ENCODE measurements around the gene LRRK1. TPM values are rescaled to one million over a fixed set of nuclear protein-coding genes. Genes with fewer than 3 reads are reported as not detected.
A peak's percentile ranks its signal among the peaks of the same experiment; 100 is the strongest.

LRRK1 gene
- total RNA-seq, 1 donor from 2014 or later = 105 TPM

DNA sequence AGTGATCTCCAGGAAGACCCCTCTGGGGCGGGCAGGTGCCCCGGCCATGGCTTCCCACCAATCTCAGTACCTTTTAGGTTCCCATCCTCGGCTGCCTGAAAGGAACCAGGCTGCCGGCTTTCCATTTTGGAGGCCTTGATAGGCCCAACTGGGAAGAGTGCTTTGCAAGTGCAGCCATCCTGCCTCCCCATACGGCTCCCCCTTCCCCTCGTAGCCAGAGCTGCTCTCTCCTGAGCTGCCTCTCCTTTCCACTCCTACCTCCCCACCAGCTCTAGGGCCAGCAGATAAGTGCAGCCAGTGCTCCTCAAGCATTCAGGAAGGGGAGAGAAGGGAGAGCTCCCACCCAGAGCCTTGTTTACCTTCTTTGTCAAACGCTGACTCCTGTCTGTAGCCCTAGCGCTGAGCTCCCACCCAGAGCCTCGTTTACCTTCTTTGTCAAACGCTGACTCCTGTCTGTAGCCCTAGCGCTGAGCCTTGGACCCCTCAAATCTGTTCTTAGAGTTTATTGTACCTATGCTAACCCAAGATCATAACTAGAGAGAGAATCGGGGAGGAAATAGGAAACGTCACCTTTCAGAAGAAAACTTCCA, 133.0 kb downstream of the LRRK1 start:
- Histone ChIP-seq H3K4me3 (no peak overlapping the region), H3K4me1 (no peaks in the 10 kb centered on the region), H3K27ac (no peak overlapping the region), H3K36me3 (peaks cover 48 to 59% of the 10 kb centered on the region in 2 donors), H3K9me3 (no peaks in the 10 kb centered on the region), H3K27me3 (no peaks in the 10 kb centered on the region)
- no peak for DNase-seq (ENCODE audit: low spot score in 2 of 2)
- intact Hi-C loops (cut with DNase I) = loop anchor here (10.0 kb wide), 1 partner anchor 63 kb away; no protein-coding TSS in a partner anchor
- TF ChIP-seq, protein P1, sequence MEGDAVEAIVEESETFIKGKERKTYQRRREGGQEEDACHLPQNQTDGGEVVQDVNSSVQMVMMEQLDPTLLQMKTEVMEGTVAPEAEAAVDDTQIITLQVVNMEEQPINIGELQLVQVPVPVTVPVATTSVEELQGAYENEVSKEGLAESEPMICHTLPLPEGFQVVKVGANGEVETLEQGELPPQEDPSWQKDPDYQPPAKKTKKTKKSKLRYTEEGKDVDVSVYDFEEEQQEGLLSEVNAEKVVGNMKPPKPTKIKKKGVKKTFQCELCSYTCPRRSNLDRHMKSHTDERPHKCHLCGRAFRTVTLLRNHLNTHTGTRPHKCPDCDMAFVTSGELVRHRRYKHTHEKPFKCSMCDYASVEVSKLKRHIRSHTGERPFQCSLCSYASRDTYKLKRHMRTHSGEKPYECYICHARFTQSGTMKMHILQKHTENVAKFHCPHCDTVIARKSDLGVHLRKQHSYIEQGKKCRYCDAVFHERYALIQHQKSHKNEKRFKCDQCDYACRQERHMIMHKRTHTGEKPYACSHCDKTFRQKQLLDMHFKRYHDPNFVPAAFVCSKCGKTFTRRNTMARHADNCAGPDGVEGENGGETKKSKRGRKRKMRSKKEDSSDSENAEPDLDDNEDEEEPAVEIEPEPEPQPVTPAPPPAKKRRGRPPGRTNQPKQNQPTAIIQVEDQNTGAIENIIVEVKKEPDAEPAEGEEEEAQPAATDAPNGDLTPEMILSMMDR (IDR thresholded peaks at IDR 0.05) = no peak

DNA sequence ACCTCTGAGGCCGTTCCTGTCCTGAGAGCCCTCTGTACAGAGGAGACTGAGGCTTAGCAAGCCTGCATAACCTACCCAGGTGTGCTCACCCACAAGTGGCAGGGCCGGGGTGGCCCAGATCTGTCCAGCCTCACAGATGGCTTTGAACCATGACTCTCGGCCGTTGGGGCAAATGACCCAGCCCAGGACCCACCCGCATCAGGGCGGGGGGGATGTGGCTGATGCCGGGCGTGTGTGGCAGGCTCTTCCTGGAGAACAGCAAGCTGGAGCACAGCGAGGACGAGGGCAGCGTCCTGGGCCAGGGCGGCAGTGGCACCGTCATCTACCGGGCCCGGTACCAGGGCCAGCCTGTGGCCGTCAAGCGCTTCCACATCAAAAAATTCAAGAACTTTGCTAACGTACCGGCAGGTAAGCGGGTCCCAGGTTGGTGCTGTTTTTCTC, 133.5 kb downstream of the LRRK1 start:
- no peak overlapping the region for H3K27ac ChIP-seq
- H3K9me3 ChIP-seq = no peaks in the 10 kb centered on the region
- H3K4me3 ChIP-seq = no peak overlapping the region
- peak in 1 of 2 donors; percentile 43 for DNase-seq (ENCODE audit: low spot score in 2 of 2)
- peaks cover 48 to 64% of the 10 kb centered on the region in 2 donors for H3K36me3 ChIP-seq
- H3K4me1 ChIP-seq = no peaks in the 10 kb centered on the region
- no peaks in the 10 kb centered on the region for H3K27me3 ChIP-seq
- intact Hi-C loops (cut with DNase I) = loop anchor here (10.0 kb wide), 1 partner anchor 62 kb away; no protein-coding TSS in a partner anchor
- TF ChIP-seq, protein P1 (IDR thresholded peaks at IDR 0.05) = no peak

- H3K36me3 ChIP-seq = peaks cover 48 to 68% of the 10 kb centered on the region in 2 donors
- intact Hi-C loops (cut with DNase I) = loop anchor here (10.0 kb wide), 1 partner anchor 62 kb away; no protein-coding TSS in a partner anchor
- H3K27me3 ChIP-seq = no peaks in the 10 kb centered on the region
- DNase-seq (ENCODE audit: low spot score in 2 of 2) = peak in 1 of 2 donors; percentile 51
- no peak overlapping the region for H3K27ac ChIP-seq
- H3K4me3 ChIP-seq = no peak overlapping the region
- TF ChIP-seq, protein P1 (IDR thresholded peaks at IDR 0.05) = no peak
- no peaks in the 10 kb centered on the region for H3K4me1 ChIP-seq
- H3K9me3 ChIP-seq = no peaks in the 10 kb centered on the region
These were observed 134.1 kb downstream of the LRRK1 start for GRCh38 chr15:101053261-101053660.

- Histone ChIP-seq H3K4me1 (no peaks in the 10 kb centered on the region), H3K9me3 (no peaks in the 10 kb centered on the region), H3K27ac (no peak overlapping the region), H3K36me3 (peaks cover 47 to 62% of the 10 kb centered on the region in 2 donors), H3K4me3 (no peak overlapping the region), H3K27me3 (no peaks in the 10 kb centered on the region)
- peak in 1 of 2 donors; percentile 22 for DNase-seq (ENCODE audit: low spot score in 2 of 2)
- TF ChIP-seq, protein P1 (IDR thresholded peaks at IDR 0.05) = no peak
- intact Hi-C loops (cut with DNase I) = loop anchor here (10.0 kb wide), 1 partner anchor 61 kb away; no protein-coding TSS in a partner anchor
These were observed 135.0 kb downstream of the LRRK1 start for GRCh38 chr15:101054116-101054515.

DNA sequence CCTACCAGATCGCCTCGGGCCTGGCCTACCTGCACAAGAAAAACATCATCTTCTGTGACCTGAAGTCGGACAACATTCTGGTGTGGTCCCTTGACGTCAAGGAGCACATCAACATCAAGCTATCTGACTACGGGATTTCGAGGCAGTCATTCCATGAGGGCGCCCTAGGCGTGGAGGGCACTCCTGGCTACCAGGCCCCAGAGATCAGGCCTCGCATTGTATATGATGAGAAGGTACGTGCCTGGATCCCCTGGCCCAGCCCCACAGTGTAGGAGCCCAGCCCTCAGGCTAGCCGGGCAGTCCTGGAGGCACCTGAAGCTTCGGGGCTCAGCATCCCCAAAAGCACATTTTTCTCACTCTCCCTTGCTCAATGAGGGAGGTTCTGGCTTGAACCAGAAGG, 135.8 kb downstream of the LRRK1 start:
- Histone ChIP-seq H3K36me3 (peaks cover 43 to 64% of the 10 kb centered on the region in 2 donors), H3K9me3 (no peaks in the 10 kb centered on the region), H3K27me3 (no peaks in the 10 kb centered on the region), H3K4me1 (no peaks in the 10 kb centered on the region), H3K4me3 (no peak overlapping the region), H3K27ac (no peak overlapping the region)
- DNase-seq (ENCODE audit: low spot score in 2 of 2) = peak in 1 of 2 donors; percentile 52
- TF ChIP-seq, protein P1 (IDR thresholded peaks at IDR 0.05) = no peak
- intact Hi-C loops (cut with DNase I) = loop anchor here (10.0 kb wide), 1 partner anchor 60 kb away; no protein-coding TSS in a partner anchor
